GM18870 (cell line): Measurements from ENCODE around the gene RDX.

ENCODE experiments used
- ATAC-seq: cut with Tn5 transposase; IDR thresholded peaks from one replicate; pipeline ENCODE4 v1.9.1; 2021; ENCODE audit warnings: moderate library complexity; ENCODE audit not compliant: unreplicated experiment

Gene RDX

DNA sequence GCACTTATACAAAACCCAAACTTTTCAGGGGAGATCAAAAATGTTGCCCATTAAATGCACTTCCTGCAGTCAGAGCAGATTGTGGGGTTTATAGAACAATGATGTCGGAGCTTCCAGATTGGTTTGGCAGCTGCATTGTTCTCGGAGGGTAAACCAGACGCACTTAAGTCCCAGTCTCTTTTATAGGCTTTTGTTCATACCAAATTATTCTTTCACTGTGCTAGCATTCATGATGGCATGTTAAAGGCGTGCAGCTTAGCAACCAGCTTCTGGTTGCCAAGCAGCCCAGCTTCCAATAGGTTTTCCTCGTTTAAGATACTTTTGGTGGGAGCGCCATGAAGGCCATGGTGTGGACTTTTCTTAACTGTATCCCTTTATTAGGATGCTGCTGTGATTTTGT lies 162.3 kb downstream of the RDX start:
- no peak for ATAC-seq

DNA sequence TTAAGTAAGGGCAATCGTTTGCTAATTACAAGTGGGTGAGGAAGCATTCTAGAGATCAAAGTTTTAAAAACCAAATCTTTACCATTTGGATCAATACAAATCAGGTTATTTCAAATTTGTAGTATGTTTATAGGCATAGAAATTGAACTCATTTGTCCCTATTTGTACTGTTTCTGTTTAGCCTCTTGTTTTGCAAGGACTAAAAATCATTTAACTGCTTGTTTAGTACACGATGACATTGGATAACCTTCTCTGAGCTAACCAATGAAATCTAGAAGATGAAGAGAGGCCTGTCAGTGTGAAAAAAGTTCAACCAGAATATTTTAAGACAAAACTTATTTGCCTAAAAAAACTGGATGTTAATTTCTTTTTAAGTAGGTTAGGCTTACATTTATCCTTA lies 163.3 kb downstream of the RDX start:
- no peak for ATAC-seq

DNA sequence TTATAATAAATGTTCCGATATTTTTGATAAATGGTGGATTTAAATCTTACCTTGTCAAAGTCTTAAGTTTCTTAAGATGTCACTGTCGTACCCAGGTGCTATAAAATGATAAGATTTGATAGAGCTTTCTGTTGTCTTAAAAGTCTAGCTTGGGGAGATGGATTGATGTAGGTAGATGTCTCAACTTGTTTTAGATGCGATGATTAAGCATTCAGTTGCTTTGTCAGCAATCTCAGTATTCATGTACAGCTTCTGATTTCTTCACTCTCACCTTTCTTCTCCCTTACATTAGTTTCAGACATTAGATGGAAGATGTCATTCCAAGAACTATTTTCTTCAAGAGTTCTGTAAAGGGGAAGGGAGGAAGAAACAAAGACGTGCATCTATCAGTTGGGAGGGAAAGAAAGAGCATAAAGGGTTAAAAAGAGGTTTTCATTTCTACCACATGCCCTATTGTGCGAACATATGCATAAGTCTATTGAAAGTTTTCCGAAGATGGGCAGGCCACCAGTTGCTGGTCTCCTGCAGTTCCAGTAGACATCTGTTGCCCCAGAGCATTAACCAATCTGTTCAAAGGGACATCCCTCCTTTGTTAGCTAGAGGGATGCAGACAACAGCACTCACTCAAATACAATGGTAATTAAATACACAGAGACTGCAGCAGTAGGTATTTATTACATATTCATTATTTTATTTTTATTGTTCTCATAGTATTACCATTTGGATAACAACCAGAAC lies 164.9 kb downstream of the RDX start:
- no peak for ATAC-seq

DNA sequence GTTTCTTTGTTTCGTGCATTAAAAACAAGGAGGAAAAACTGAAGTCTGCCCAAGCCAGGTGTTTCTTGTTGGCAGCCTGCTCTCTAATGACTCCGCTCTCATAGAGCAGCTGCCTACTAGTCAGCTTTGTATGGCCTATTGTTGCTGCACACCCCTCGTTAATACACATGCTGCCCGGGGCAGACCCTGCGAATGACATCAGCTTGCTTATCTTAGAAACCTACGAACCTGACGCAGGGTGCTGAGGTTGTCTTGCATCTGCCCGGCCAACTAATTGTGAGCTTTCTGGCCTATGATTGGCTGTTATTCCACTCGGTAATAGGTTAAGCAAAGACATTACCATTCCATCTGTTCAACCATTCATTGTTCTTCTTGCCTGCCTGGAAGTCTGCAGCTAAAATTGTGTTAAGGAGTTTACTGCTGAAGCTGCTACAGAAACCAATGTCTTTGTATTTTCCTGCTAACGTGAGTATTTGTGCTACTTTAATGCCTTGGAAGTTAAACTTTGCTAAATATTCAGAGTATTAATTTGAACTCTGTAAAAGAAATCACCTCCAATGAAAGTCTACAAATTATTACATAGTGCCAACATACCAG lies 165.7 kb downstream of the RDX start:
- no peak for ATAC-seq

DNA sequence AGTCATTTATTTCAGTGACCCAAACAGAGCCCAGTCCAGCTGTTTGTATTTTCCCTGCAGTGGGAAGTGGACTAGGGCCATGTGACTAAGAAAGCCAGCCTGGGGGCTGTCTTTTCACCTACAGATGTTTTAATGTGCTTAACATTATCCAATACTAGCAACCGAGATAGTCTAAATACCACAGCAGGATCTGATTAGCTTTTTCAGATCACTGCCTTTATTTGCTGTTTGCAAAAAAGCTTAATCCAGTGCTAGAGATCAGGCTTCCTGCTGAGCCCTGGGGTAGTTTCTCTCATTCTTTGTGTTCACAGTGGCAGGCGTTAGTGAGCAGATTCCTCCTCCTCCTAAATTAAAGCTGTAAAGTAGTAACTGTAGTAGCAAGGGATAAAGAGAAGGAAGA lies 168.3 kb downstream of the RDX start:
- ATAC-seq, result no peak

DNA sequence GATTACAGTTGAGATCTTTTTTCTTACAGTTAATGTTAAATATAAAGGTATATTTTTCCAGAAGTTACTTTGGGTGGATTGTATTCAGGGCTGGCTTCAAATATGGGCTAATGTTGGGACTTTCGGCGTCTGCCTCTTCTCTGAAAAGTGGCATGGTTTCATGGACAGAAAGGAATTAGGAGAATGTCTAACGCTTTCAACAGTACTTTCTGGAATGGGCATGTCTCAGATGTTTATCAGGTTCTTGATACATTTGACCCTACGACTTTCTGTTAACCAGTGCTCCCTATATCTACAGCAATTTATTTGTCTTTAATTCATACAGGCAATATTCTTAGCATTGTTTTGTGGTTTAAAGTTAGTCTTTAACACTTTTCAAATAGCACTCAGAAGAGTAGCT lies 169.5 kb downstream of the RDX start:
- ATAC-seq, result no peak

DNA sequence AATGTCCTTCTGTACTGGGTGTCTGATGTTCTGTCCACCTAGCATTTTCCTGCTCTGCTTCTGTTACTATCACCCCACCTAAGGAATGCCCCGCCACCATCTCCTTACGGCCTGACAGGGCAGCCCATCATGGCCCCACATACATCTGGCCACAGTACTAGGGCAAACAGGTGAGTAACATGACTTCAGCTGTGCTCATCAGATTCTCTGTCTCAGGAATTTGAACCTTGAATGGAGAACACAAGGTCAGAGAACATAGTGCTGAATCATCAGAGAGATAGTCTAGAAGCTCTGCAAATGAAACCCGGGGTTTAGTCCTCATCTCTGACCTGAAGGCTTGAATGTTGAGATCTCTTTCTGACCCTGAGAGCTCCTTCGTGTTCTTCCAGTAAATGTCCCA lies 170.8 kb downstream of the RDX start:
- ATAC-seq, result no peak
